Inferior parietal cortex (tissue), 1 donor: ENCODE data around the gene MAMDC2.

Experiments
- DNase-seq: peaks from one replicate; pipeline ENCODE4 v3.0.0-alpha.2; 2016; ENCODE audit errors: extremely low spot score

The MAMDC2 gene

GRCh38 chr9:70134360-70134759 lies 90.7 kb downstream of the MAMDC2 start:
- no peak for DNase-seq

- no peak for DNase-seq
Measured at GRCh38 chr9:70135176-70135575, 91.5 kb downstream of the MAMDC2 start.

- no peak for DNase-seq
Measured at GRCh38 chr9:70136632-70137031, 93.0 kb downstream of the MAMDC2 start.

DNA sequence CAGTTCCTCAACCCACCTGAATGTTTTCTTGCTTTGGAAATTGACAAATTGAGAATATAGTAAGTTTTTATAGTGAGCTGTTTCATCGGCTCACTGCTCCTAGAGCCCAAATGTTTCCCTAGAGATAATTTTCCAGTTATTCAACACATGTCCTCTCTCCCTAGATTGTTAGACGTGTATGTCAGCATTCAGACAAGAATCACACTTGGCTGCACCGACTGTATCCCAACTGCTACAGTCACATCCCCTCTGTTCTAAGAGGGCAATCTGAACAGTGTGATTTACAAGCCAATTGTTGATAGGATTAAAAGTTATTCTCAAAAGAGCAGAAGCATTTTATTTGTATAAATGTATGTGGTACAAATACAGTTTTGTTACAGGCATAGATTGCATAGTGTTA lies 93.9 kb downstream of the MAMDC2 start:
- DNase-seq, result no peak

DNA sequence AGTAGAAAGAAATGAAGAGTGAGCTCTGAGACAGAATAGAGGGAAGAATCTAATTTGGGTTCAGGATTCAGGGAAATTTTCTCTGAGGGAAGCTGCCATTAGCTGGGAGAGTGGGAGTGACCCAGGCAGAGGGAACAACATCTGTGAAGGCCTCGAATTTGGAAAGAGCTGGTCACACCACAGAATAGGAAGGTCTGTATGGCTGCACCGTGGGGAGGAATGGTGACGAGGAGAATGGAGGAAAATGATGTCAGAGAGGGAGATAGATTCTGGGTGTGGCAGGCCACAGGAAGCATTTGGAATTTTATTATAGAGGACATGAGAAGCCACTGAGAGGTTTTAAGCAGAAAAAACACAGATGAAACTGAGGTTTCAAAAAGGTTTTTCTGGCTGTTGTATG lies 98.5 kb downstream of the MAMDC2 start:
- no peak for DNase-seq

GRCh38 chr9:70143394-70144130 lies 99.9 kb downstream of the MAMDC2 start:
- no peak for DNase-seq

GRCh38 chr9:70144131-70144503 lies 100.5 kb downstream of the MAMDC2 start:
- no peak for DNase-seq

- DNase-seq, result no peak
Measured at GRCh38 chr9:70145981-70146380, 102.3 kb downstream of the MAMDC2 start.

GRCh38 chr9:70147196-70147595 lies 103.5 kb downstream of the MAMDC2 start:
- DNase-seq, result no peak

- DNase-seq, result no peak
Measured at GRCh38 chr9:70147651-70148050, 104.0 kb downstream of the MAMDC2 start.

DNA sequence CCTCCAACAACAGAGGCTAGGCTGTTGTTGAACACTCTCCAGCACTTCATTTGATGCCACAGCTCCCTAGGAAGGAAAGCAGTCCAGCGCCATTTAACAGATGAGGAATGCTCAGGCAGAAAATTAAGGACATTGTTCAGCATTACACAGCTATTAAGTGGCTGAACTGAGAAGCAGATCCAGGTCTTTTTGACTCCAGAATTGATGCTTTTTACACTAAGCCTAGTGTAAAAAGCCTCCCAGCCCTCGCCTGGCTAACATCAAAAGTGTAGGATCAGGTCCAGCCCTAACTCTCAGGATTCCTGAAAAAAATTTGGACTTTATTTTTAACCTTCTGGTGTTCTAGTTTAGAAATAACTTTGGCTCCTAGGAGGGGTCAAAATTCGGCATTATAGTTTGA lies 108.7 kb downstream of the MAMDC2 start:
- no peak for DNase-seq

DNA sequence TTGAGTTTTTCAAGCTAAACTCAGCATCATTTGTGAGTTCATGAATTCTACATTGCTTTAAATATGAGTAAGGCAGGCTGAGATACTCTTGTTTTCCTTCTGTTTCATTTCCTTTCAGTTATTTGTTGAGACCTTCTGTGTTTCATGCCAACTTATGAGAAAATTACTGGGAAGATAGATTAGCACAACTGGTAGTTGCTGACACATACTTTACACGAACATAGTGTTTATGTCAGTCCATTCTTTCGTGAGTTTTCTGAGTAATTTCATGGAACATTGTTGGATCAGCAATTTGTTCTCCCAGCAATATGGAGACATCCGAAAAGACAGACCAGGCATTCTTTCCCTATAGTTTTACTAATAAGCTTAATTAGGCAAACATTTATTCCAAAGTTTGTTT lies 113.1 kb downstream of the MAMDC2 start:
- no peak for DNase-seq

DNA sequence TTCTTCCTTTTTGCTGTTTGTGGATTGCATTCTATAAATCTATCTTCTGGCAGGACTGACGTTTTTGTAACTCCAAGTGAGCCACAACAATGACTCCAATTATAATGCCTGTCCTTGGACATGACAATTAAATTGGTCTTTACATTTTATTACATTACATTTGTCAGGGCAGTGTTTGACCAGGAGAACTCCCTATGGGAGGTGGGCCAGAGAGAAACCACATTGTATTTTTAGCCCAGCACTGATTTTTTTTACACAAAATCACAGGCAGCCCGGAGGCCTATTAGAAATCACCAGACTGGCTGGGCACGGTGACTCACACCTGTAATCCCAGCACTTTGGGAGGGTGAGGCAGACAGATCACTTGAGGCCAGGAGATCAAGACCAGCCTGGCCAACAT lies 116.0 kb downstream of the MAMDC2 start:
- no peak for DNase-seq

DNA sequence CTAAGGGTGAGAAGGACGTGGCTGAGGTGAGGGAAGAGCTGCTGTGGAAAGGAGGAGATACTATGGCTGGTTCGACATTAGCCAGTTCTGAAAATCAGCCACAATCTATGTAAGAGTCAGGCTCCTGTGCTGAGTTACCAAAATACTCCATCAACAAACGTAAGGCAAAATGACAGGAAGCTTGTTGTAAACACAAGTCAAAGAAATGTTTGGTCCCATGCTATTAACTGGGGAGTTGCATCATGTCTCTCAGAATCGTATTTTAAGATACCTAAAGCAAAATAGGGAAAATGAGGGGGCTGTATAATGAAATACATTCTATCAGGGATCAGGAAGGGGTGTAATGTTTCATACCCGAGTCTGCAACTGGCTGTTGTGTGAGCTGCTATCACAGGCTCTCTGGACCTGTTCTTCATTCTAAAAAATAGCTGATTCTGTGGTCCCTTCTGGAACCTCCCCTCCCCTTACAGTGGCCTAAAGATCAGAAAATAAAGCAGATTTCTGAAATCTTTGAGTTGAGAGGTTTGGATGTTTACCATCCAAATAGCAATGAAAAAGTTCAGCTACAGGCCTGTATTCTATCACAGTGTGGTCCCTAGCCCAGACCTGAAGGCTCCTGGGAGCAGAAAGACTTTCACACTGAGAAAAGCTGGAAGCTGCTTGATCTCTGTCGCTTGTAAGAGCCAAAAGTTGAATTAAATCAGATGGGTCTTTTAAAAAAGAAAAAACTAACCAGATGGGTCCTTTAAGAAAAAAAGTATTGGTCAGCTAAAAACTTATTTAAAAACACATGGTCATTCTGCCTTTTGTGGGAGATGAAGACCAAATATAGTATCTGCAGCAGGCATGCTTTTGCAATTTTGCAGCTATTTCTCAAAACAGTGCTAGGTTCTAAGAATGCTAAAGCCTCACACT lies 117.3 kb downstream of the MAMDC2 start:
- no peak for DNase-seq

DNA sequence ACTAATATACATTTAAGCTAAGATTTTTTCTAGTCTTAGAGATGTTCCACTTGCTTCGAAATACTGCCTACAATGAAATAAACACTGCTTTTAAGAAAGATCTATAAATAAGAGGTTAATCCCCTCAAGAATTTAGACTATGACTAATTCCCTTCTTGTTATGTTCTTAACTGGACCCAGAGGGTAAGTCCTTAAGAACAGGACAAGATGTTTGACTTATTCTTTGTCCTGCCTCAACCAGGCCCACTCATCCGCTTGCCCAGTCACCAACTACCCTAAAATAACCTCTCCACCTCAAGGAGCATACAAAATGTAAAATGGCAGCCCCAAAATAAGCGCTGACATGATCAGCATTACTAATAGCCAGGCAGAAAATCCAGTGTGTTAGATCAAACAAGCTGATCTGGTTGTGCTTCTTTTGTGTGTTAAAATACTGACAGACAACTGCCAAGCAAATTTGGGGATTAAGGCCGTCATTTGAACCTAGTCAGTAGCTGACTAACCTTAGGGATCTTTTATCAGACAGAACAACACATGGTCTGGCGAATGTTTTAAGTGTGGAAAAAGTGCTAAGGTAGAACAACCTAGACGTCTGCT lies 121.5 kb downstream of the MAMDC2 start:
- DNase-seq, result no peak

DNA sequence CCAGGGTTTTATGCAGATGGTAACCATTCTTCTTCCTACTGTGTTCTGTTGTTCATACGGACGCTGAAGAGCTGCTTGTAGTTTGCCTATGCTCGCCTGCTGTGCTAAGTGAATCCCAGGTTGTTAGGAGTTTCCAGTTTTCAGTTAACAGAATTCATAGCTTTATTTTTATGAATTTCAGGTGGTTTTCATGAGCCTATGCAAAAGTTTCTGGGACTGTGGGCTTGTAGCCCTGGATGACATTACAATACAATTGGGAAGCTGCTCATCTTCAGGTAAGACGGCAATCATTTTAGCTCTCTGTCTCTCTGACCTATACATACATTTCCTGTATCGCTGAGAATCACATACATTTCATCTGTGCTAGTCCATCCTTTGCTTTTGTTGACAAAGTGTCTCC lies 124.9 kb downstream of the MAMDC2 start:
- no peak for DNase-seq

DNA sequence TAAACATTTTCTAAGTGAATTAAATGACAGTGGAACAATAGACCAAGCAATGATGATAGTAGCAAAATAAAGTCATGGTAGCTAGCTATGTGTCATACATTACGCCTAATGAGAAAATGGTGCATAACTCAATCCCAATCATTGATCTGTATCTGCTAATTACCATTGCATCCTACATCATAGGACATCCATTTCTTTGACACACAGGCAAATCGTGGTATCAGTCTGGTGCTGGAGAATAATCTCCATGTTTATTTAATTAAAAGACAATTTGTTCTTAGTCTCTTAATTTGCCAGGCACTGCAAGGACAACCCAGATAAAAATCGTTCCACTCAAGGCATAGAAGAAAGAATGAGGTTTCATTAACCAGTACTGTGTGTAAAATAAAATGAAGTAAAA lies 125.6 kb downstream of the MAMDC2 start:
- no peak for DNase-seq

DNA sequence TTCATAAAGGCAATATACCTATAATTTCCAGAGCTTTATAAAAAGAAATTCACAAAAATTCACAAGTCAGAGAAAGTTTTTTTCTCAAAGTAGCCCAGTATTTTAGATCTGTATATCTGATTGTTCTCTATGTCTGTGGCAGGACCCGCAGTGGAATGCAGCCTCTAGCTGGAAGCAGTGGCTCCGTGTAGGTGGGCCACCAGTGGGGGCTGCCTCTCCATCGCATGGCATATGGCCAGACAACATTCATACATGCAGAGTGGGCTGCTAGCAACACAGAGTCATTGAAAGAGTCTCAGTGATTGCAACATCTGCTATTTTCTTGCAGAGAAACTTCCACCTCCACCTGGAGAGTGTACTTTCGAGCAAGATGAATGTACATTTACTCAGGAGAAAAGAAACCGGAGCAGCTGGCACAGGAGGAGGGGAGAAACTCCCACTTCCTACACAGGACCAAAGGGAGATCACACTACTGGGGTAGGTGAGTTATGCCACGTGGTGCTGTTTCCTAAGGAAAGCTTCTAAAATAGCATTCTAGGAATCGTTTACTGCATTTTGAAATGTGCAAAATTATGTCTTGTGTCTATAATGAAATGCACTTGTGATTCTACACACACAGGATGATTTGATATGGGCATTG lies 126.6 kb downstream of the MAMDC2 start:
- peak; percentile 35 for DNase-seq

GRCh38 chr9:70172532-70172931 lies 128.9 kb downstream of the MAMDC2 start:
- no peak for DNase-seq

GRCh38 chr9:70177121-70177520 lies 133.5 kb downstream of the MAMDC2 start:
- DNase-seq, result no peak

GRCh38 chr9:70192707-70193106 lies 149.1 kb downstream of the MAMDC2 start:
- DNase-seq, result no peak

DNA sequence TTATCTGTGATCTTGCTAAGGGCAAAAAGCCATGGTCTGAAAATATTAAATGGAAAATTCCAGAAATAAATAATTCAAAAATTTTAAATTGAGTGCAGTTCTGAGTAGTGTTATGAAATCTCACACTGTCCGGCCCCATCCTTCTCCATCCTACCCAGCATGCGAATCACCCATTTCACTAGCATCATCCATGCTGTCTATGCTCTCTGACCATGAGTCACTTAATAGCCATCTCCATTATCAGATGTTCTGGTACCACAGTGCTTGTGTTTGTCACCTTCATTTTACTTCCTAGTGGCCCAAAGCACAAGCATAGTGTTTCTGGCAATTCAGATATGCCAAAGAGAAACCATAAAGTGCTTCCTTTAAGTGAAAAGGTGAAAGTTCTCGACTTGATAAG lies 151.8 kb downstream of the MAMDC2 start:
- DNase-seq, result no peak
